Urothelium cell line (cell line): ENCODE data around the gene KRT86.
"Not testable (repeated sequence)": the region's sequence is repeated elsewhere in the genome, so short reads cannot be mapped to it uniquely, and the experiment has no call there.

ENCODE experiments used
- DNase-seq: peaks from one replicate; pipeline ENCODE4 v3.0.0; 2011; ENCODE audit warnings: low spot score, mixed read lengths
- FAIRE-seq: peaks from 2 replicates; lab custom pipeline; 2011; peaks lifted over from hg19 to GRCh38; lab: Jason Lieb, UNC

KRT86 gene

DNA sequence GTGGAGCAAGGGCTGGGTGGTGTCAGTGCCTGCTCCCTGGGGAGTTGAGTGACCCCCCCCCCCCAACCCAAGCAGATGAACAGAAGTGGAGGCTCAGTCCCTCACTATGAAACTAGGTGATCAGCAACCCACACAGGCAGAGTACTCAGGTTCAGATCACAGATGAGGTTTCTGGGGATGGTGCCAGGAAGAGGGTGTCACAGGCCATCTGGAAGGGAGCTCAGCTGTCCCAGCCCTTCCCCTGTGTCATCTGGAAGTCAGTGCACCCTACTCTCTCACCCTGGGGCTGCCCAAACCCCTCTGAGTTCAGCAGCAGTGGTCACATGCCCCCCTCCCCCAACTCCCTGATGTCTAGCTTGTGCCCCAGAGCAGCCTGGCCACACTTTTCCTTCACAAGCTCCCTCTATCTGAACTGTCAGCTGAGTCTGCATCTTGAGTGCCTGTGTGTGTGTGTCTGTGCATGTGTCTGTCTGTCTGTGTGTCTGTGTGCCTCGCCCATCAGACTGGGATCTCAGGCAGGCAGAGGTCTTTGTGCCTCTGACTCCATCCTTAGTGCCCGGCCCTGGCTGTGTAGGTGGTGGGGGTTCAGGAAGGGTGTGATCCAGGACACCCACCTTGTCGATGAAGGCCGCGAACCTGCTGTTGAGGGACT is 16.2 kb downstream of the KRT86 start:
- FAIRE-seq: peak; percentile 91

DNA sequence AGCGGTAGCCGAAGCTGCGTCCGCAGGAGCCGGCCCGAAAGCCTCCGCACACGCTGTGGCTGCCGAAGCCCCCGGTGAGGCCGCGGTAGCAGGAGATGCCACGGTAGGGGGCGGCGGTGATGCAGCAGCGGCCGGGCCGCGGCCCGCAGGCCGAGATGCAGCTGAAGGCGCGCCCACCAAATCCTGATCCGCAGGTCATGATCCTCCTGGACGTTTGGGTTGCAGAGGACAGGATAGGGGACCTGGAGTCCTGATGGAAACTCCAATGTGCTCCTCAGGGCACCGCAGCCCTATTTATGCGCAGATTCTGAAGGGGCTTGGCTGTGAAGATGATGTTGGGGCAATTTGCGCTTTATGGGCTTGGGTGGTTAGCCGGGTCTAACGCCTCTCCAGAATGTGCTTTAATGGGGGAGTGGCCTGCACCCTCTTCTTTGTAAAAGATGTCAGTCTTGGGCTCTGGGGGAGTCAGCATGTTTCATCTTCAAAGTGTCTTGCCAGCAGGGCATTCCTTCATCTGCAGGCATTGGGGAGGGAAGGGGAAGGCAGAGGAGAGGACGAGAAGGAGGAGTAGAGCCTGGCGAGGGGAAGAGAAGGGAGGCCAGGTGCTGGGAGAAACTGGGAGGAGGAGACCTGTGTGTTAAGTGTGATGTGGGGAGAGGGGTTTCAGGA is 17.0 kb downstream of the KRT86 start, which contains the start of gene KRT81:
Gene KRT81 (minus strand): TSS at position 268 of the 669 bp plus-strand sequence. CDS start 69 bp downstream, at position 199.
- FAIRE-seq: no peak

More for the DNA sequence above, 16.2 kb downstream of the KRT86 start:
- not testable (repeated sequence) for DNase-seq

GRCh38 chr12:52293926-52294325 is 19.5 kb downstream of the KRT86 start:
- FAIRE-seq (no peak), DNase-seq (no peak)

More for the DNA sequence above, 17.0 kb downstream of the KRT86 start, which contains the start of gene KRT81:
- no peak for DNase-seq

DNA sequence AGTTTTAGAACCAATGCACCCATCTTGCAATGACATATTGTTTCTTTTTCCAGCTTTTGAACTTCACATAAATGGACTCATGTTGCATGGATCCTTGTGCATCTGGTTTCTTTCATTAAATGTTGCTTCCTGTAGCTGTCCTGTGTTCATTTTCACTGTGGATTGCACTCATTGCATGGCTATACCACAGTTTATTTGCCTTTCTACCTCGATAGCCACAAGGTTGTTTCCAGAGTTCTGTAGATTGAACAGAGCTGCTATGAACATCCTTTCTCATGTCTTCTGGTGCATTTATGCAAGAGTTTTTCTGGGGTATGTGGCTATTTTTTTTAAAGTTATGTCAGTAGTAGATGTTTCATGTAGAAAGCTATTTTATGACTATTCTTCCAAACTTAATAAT is 20.4 kb downstream of the KRT86 start:
- FAIRE-seq: no peak

GRCh38 chr12:52295663-52296062 is 21.2 kb downstream of the KRT86 start:
- DNase-seq (no peak), FAIRE-seq (no peak)

More for the DNA sequence above, 20.4 kb downstream of the KRT86 start:
- no peak for DNase-seq

DNA sequence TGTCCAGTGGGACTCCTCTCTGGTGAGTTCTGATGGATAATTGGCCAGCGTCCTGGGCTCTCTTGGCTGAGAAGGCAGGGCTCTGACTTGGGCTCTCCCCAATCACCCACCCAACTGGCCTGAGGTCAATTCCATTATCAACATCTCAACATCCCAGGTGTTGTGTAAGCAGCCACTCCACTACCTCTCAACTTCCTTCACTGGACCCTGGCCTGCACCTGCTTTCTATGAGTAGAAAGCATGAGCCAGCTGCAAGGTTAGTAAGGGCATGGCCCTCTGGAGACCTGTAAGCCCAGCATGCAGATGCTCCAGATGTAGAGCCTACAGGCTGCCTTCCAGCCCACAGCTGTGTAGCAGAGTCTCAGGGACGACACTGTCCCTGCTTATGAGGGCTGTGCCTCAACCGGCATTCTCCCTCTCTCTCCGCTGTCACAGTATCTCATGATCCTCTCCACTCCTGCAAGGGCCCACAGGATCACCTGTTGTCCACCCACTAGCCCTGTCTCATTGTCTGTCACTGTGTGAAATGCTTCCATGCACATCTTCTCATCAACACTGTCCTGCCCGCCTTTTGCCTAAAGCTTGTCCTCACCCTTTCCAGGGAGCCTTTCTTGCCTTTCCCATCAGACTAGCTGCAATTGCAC is 22.2 kb downstream of the KRT86 start:
- no peak for DNase-seq
- FAIRE-seq: no peak

DNA sequence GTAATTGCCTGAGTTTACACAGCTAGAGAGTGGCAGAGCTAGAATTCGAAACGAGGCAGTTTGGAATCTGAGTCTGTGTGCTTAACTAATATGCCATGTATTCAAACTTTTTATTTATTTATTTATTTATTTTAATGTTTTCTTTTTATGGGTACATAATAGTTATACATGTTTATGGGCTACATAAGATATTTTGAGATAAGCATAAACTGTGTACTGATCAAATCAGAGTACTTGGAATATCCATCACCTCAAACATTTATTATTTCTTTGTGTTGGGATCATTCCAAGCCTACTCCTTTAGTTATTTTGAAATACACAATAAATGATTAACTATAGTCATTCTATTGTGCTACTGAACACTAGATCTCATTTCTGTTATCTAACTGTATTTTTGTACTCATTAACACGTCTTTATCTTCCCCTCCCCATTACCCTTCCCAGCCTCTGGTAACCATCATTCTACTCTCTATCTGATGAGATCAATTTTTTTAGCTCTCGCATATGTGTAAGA is 24.3 kb downstream of the KRT86 start:
- FAIRE-seq (no peak), DNase-seq (no peak)

- DNase-seq: no peak
- FAIRE-seq: no peak
These were observed 26.6 kb downstream of the KRT86 start for GRCh38 chr12:52300796-52301691.

GRCh38 chr12:52301721-52302120 is 27.3 kb downstream of the KRT86 start:
- not testable (repeated sequence) for FAIRE-seq, DNase-seq

DNA sequence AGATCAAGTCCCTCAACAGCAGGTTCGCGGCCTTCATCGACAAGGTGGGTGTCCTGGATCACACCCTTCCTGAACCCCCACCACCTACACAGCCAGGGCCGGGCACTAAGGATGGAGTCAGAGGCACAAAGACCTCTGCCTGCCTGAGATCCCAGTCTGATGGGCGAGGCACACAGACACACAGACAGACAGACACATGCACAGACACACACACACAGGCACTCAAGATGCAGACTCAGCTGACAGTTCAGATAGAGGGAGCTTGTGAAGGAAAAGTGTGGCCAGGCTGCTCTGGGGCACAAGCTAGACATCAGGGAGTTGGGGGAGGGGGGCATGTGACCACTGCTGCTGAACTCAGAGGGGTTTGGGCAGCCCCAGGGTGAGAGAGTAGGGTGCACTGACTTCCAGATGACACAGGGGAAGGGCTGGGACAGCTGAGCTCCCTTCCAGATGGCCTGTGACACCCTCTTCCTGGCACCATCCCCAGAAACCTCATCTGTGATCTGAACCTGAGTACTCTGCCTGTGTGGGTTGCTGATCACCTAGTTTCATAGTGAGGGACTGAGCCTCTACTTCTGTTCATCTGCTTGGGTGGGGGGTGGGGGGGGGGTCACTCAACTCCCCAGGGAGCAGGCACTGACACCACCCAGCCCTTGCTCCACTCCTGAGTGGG is 27.9 kb downstream of the KRT86 start:
- FAIRE-seq: peak; percentile 58
- not testable (repeated sequence) for DNase-seq

DNA sequence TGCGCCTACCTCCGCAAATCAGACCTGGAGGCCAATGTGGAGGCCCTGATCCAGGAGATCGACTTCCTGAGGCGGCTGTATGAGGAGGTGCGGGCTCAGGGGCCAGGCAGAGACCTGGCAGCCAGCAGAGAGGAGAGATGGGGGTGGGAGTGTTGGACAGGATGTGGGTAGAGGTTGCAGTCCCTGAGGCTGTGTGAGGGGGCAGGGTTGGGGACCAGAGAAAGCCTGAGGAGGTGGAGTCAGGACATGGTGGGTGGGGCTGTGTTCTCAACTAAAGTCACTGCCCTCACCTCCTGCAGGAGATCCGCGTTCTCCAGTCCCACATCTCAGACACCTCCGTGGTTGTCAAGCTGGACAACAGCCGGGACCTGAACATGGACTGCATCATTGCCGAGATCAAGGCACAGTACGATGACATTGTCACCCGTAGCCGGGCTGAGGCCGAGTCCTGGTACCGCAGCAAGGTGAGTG is 30.5 kb downstream of the KRT86 start:
- peak; percentile 93 for FAIRE-seq
- DNase-seq: not testable (repeated sequence)

DNA sequence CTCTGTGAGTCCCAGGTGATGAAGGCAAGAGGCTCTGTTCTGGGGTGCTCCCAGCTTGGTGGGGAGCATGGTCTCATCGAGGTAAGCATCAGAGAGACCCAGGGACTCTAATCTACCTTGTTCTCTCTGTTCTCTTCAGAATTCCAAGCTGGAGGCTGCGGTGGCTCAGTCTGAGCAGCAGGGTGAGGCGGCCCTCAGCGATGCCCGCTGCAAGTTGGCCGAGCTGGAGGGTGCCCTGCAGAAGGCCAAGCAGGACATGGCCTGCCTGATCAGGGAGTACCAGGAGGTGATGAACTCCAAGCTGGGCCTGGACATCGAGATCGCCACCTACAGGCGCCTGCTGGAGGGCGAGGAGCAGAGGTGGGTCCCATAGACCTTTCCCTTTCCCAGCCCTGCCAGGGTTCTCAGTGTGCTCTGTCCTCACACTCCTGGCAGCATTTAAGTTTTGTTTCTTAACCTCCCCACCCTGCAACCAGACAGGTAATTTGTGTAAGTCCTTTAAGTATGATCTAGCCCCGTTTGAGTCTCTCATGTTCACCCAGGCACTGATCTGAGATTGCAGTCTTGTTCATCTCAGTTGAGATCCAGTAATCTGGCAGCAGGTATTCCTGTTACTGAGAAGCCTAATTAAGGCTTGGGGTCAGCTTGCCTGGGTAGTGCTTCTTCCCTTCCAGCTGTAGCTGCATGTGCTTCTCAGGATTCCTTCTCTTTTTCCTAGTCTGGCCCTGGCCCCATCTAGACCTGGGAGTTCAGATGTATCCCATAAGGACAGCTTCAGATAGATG is 31.7 kb downstream of the KRT86 start:
- no peak for FAIRE-seq
- no peak for DNase-seq

DNA sequence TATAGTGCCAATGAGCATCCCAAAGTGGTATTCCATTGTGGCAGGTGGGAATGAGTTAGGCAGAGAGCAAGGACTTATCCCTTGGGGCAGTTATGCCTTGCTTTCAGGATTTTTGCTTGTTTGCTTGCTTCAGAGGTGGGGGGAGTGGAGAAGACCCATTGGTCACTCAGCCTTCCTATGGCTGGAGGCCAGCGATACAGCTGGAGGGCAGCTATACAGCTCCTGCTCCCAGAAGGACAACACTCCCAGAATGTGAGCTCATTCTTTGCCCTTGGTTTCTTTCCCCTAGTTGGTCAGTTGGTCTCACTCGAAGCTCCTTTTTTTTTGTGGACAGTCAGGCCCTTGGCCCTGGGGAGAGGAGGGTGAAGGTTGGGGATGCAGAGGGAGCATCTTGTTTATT is 32.3 kb downstream of the KRT86 start:
- FAIRE-seq: no peak
- no peak for DNase-seq

DNA sequence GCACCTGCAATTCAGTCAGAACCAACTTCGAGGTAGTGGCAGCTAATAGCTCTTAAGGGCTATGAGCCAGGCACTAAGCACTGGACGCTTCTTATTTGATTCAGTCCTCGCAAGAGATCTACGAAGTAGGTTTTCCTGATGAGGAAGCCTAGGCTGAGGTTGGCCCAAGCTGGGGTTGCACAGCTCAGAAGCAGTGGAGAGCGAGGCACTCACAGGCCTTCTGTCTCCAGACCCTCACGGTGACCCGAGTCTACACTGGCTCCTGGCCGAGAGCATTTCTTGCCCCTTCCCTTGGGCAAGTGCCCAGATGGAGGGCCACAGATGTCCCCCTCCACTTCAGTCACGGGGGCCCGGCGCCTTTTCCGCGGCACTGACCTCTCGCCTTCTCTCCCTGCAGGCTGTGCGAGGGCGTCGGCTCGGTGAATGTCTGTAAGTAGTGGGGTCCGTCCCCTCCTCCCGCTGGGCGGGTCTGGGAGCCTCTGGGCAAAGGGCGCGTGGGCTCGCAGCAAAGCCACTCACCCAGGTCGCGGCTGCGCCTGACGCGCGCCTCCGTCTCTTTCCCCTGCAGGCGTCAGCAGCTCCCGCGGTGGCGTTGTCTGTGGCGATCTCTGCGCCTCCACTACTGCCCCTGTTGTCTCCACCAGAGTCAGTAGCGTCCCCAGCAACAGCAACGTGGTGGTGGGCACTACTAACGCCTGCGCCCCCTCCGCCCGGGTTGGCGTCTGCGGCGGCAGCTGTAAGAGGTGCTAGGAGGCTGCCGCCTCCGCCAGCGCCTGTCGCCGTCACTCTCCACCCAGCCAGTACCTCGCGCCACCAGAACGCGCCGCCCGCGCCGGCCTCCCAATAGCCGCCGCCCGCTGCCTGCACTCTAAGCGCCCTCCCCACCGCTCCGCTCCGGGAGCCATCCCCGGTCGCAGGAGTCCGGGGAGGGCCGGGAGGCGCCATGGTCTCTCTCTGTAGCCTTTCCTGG is 33.7 kb downstream of the KRT86 start:
- FAIRE-seq (no peak), DNase-seq (no peak)

GRCh38 chr12:52308806-52309425 is 34.5 kb downstream of the KRT86 start:
- FAIRE-seq: no peak
- no peak for DNase-seq

- no peak for DNase-seq
- FAIRE-seq: no peak
These were observed 36.3 kb downstream of the KRT86 start for GRCh38 chr12:52310622-52311284.

- DNase-seq (no peak), FAIRE-seq (no peak)
These were observed 36.8 kb downstream of the KRT86 start for GRCh38 chr12:52311285-52311648.
